ENCODE results near the gene SLC43A2.

SLC43A2 gene

DNA sequence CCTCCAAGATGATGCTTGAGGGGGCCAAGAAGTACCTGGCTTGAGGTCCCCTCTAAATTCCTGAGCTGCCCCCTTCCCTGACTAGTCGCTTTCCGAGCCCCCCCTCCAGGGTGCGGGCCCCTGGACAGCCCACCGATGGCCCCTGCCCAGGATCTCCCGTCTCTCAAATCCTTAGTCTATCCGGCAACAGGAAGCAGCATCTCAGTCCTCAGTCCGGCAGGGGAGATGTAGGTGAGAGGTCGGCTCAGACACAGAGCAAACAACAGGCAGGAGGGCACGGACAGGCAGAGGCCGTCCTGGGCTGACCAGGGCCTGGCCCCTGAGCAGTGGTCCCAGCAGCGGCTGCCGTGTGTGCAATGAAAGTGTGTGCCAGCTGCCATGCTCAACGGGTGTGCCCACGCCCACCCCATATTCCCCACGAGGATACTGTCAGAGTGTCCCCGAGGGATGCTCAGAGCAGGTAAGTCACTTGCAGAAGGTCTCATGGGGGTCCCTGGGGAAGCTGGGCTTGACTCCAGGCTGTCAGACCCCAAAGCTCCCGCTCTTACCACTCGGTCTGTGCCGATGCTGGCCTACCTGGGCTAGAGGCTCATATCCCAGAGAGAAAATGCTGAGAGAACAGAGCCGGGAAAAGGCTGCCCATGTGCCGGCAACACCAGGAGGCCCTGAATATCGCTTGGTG is 7.2 kb downstream of the SLC43A2 start:
- Histone ChIP-seq H3K79me2 (ENCODE audit: insufficient read depth, low read depth) (no peaks in the 10 kb centered on the region), H3K4me2 (no peak overlapping the region), H3K27me3 (ENCODE audit: insufficient read depth, low read depth) (no peaks in the 10 kb centered on the region), H3K27ac (no peak overlapping the region), H2AFZ (ENCODE audit: low read depth) (no peak overlapping the region), H3K9ac (no peak overlapping the region), H4K20me1 (ENCODE audit: insufficient read depth) (no peaks in the 10 kb centered on the region), H3K4me1 (ENCODE audit: low read depth, poor library complexity, severe bottlenecking) (no peaks in the 10 kb centered on the region), H3K36me3 (ENCODE audit: insufficient read depth) (no peaks in the 10 kb centered on the region), H3K4me3 (IDR thresholded peaks at IDR 0.05; ENCODE audit: insufficient read depth, low read depth, low read length) (no peak overlapping the region)
- TF ChIP-seq, protein P1, sequence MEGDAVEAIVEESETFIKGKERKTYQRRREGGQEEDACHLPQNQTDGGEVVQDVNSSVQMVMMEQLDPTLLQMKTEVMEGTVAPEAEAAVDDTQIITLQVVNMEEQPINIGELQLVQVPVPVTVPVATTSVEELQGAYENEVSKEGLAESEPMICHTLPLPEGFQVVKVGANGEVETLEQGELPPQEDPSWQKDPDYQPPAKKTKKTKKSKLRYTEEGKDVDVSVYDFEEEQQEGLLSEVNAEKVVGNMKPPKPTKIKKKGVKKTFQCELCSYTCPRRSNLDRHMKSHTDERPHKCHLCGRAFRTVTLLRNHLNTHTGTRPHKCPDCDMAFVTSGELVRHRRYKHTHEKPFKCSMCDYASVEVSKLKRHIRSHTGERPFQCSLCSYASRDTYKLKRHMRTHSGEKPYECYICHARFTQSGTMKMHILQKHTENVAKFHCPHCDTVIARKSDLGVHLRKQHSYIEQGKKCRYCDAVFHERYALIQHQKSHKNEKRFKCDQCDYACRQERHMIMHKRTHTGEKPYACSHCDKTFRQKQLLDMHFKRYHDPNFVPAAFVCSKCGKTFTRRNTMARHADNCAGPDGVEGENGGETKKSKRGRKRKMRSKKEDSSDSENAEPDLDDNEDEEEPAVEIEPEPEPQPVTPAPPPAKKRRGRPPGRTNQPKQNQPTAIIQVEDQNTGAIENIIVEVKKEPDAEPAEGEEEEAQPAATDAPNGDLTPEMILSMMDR (conservative IDR thresholded peaks at IDR 0.05; ENCODE audit: low read depth, low read length), result no peak

DNA sequence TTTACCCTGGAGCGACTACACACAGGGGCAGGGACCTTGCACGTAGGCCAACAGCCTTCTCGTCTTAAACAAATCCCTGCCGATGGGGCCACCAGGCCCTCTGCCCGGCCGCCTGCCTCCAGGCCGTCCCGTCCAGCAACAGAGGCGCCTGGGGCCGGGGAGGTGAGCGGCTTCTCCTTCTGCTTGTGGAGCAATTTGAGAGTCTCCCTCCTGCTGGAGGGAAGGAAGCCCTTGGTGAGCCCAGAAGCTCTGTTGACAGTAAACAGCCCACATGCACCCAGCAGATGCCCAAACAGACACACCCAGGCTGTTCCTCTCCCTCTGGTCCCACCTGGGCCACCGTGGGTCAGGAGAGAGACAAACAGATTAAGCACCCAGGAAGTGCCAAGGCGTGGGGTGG is 8.1 kb downstream of the SLC43A2 start:
- TF ChIP-seq, protein P1 (conservative IDR thresholded peaks at IDR 0.05; ENCODE audit: low read depth, low read length), result no peak

DNA sequence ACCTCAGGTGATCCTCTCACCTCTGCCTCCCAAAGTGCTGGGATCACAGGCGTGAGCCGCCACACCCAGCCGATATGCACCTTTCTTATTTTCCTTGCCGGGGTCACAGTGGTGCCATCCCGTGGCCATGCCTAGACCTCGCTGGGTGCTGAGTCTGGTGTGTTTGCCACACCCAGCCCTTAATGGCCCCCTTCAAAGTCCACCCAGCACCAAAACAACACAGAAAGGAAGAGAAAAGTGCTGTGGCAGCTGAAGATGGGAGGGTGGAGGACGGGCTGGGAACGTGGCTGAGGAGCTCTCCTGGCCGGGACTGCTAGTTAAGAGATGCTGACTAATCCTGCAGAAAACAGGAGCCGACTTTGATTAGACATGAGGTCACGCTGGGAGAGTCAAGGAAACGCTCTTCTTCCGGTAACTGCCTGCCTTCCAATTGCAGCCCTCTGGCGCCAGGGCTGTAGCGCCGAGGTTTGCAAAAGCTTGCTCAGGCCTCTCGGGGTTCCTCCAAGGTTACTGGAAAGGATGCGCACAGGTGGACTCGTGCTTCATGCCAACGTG is 10.9 kb downstream of the SLC43A2 start:
- Histone ChIP-seq H2AFZ (ENCODE audit: low read depth) (no peak overlapping the region), H3K4me3 (IDR thresholded peaks at IDR 0.05; ENCODE audit: insufficient read depth, low read depth, low read length) (no peak overlapping the region), H4K20me1 (ENCODE audit: insufficient read depth) (no peaks in the 10 kb centered on the region), H3K79me2 (ENCODE audit: insufficient read depth, low read depth) (no peaks in the 10 kb centered on the region), H3K27ac (no peak overlapping the region), H3K36me3 (ENCODE audit: insufficient read depth) (no peaks in the 10 kb centered on the region), H3K4me2 (no peak overlapping the region), H3K4me1 (ENCODE audit: low read depth, poor library complexity, severe bottlenecking) (no peaks in the 10 kb centered on the region), H3K9ac (no peak overlapping the region), H3K27me3 (ENCODE audit: insufficient read depth, low read depth) (no peaks in the 10 kb centered on the region)
- TF ChIP-seq, protein P1 (conservative IDR thresholded peaks at IDR 0.05; ENCODE audit: low read depth, low read length), result no peak

More for the DNA sequence above, 8.1 kb downstream of the SLC43A2 start:
- H2AFZ ChIP-seq (ENCODE audit: low read depth), result no peak overlapping the region
- no peaks in the 10 kb centered on the region for H3K27me3 ChIP-seq (ENCODE audit: insufficient read depth, low read depth)
- H3K36me3 ChIP-seq (ENCODE audit: insufficient read depth), result no peaks in the 10 kb centered on the region
- no peaks in the 10 kb centered on the region for H4K20me1 ChIP-seq (ENCODE audit: insufficient read depth)
- H3K4me3 ChIP-seq (IDR thresholded peaks at IDR 0.05; ENCODE audit: insufficient read depth, low read depth, low read length), result no peak overlapping the region
- H3K9ac ChIP-seq, result no peak overlapping the region
- H3K4me2 ChIP-seq, result no peak overlapping the region
- no peak overlapping the region for H3K27ac ChIP-seq
- H3K79me2 ChIP-seq (ENCODE audit: insufficient read depth, low read depth), result no peaks in the 10 kb centered on the region
- no peaks in the 10 kb centered on the region for H3K4me1 ChIP-seq (ENCODE audit: low read depth, poor library complexity, severe bottlenecking)

DNA sequence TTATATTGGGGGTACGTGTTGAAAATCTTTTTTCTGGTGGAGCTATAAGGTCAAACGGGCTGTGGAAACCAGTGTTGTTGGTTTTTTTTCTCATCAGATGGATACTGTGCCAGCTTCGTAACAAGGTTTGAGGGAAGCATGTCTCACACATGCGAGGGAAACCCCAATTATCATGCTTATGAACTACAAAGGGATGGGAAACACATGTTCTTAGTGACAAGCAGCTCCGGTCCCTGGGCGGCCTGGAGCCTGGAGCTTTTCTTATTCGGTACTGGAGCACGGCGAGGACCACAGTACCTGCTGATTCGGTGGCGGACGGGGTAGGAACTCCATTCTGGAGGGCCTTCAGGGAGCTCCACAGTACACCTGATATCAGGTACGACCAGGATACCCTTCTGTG is 12.5 kb downstream of the SLC43A2 start:
- Histone ChIP-seq H3K4me2 (no peak overlapping the region), H2AFZ (ENCODE audit: low read depth) (no peak overlapping the region), H3K79me2 (ENCODE audit: insufficient read depth, low read depth) (no peaks in the 10 kb centered on the region), H3K9ac (no peak overlapping the region), H3K4me1 (ENCODE audit: low read depth, poor library complexity, severe bottlenecking) (no peaks in the 10 kb centered on the region), H3K27me3 (ENCODE audit: insufficient read depth, low read depth) (no peaks in the 10 kb centered on the region), H3K27ac (no peak overlapping the region), H3K4me3 (IDR thresholded peaks at IDR 0.05; ENCODE audit: insufficient read depth, low read depth, low read length) (no peak overlapping the region), H4K20me1 (ENCODE audit: insufficient read depth) (no peaks in the 10 kb centered on the region), H3K36me3 (ENCODE audit: insufficient read depth) (no peaks in the 10 kb centered on the region)
- TF ChIP-seq, protein P1 (conservative IDR thresholded peaks at IDR 0.05; ENCODE audit: low read depth, low read length), result no peak
